ENCODE data around the gene CCDC68.
"Not testable (repeated sequence)": the region's sequence is repeated elsewhere in the genome, so short reads cannot be mapped to it uniquely, and the experiment has no call there.

CCDC68 gene

DNA sequence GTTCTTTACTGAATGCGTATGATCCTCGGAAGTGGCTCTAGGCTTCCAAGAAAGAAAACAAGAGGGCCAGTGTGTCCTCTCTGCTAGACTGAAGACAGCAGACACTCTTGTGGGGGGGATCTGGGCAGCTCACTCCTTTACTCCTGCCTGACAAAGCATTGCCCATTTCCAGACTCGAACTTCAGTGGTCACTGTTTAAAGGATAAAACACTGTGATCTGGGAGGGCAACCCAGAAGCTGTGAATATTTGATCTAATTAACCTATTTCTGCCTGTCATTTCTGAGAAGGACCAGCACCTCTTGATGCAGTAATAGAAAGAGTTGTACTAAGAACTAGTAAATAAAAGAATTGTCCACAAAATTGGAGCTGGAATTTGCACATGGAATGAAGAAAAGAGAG lies 24.5 kb upstream of the CCDC68 start:
- H3K27ac ChIP-seq (ENCODE audit: low read length), result no peak overlapping the region
- no peaks in the 10 kb centered on the region for H3K4me1 ChIP-seq (ENCODE audit: control insufficient read depth, insufficient read depth, low read length)
- WGBS (ENCODE audit: insufficient coverage, insufficient read length), result no CpG with 5 or more reads among the region's 3 CpGs
- no peaks in the 10 kb centered on the region for H3K36me3 ChIP-seq (ENCODE audit: control insufficient read depth, insufficient read depth, low read length)
- no peak for DNase-seq (ENCODE audit: low read depth, low spot score)
- H3K9me3 ChIP-seq (ENCODE audit: control insufficient read depth, insufficient read depth, low read length), result no peaks in the 10 kb centered on the region
- no peak overlapping the region for H3K4me3 ChIP-seq (ENCODE audit: low read length)
- no peaks in the 10 kb centered on the region for H3K27me3 ChIP-seq (ENCODE audit: control insufficient read depth, insufficient read depth, low read length)

DNA sequence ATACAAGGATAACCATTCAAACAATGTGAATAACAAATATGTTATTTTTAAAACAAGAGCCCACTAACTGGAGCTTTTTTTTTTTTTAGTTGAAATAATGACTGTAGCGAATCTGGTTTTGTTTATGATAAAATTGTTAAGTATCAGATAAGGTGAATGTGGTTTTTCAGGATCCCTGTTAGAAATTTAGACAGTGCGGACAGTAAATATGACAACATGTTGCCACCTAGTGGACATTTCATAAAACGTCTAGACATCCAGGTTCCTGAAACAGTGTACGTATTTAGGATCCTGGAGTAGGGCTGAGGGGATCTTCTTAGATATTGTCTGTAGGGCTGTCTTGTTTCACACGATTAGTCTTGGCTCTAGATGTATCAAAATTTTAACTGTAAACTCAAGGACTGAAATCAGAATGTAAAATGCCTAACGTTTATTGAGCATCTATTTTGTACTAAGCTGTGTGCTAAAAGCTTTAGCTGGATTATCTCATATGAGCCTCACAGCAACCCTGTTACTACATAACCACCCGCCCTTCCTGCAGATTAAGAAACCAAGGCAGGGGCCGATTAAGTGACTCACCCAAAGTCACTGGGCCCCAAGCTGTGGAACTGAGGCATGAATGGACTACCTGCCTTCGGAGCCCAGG lies 23.9 kb upstream of the CCDC68 start:
- no peak overlapping the region for H3K4me3 ChIP-seq (ENCODE audit: low read length)
- no peak overlapping the region for H3K27ac ChIP-seq (ENCODE audit: low read length)
- WGBS (ENCODE audit: insufficient coverage, insufficient read length), result 100% methylated on average over 1 of the region's 9 CpGs
- peak; percentile 35 for DNase-seq (ENCODE audit: low read depth, low spot score)
- no peaks in the 10 kb centered on the region for H3K4me1 ChIP-seq (ENCODE audit: control insufficient read depth, insufficient read depth, low read length)
- no peaks in the 10 kb centered on the region for H3K27me3 ChIP-seq (ENCODE audit: control insufficient read depth, insufficient read depth, low read length)
- H3K36me3 ChIP-seq (ENCODE audit: control insufficient read depth, insufficient read depth, low read length), result no peaks in the 10 kb centered on the region
- H3K9me3 ChIP-seq (ENCODE audit: control insufficient read depth, insufficient read depth, low read length), result no peaks in the 10 kb centered on the region

DNA sequence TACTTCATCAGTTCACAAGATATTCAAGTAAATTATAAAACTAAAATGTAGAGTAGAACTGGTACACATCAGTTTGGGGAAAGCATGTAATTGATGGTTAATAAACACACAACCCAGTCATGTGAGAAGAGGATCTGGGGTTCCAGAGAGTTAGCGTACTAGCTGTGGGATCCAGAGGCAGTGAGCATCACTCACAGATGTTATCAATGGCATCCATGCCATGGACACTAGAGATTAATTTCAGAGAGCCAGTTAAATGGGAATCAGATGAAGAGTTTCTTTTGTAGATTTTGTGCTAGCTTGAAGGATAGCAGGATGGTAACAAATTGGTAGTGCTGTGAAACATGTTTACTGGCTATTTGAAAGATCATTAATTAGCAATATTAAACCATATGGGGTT lies 21.8 kb upstream of the CCDC68 start:
- H3K4me1 ChIP-seq (ENCODE audit: control insufficient read depth, insufficient read depth, low read length), result no peaks in the 10 kb centered on the region
- H3K27me3 ChIP-seq (ENCODE audit: control insufficient read depth, insufficient read depth, low read length), result no peaks in the 10 kb centered on the region
- no peaks in the 10 kb centered on the region for H3K9me3 ChIP-seq (ENCODE audit: control insufficient read depth, insufficient read depth, low read length)
- H3K27ac ChIP-seq (ENCODE audit: low read length), result no peak overlapping the region
- H3K4me3 ChIP-seq (ENCODE audit: low read length), result no peak overlapping the region
- WGBS (ENCODE audit: insufficient coverage, insufficient read length), result no CpG with 5 or more reads among the region's 1 CpG
- no peak for DNase-seq (ENCODE audit: low read depth, low spot score)
- no peaks in the 10 kb centered on the region for H3K36me3 ChIP-seq (ENCODE audit: control insufficient read depth, insufficient read depth, low read length)

DNA sequence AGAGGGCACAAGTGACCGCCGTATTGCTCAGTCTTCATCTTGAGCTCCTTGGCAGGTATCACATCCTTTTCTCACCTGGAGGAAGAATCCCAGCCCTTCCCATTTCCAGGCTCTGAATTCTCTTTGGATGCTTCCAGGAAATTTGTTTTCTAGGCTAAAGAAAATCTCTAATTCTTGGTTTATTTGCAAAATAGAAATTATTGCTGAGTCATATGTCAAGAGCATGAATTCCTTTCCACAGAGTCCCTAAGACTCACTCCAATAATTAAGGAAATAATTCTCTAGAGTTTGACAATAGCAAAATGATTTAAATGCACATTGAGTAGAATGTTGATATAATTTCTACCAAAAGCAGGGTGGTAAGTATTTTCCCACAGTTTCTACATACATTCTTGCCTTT lies 16.3 kb upstream of the CCDC68 start:
- WGBS (ENCODE audit: insufficient coverage, insufficient read length), result no CpG with 5 or more reads among the region's 2 CpGs
- Histone ChIP-seq H3K27me3 (ENCODE audit: control insufficient read depth, insufficient read depth, low read length) (no peaks in the 10 kb centered on the region), H3K4me1 (ENCODE audit: control insufficient read depth, insufficient read depth, low read length) (no peaks in the 10 kb centered on the region), H3K4me3 (ENCODE audit: low read length) (no peak overlapping the region), H3K27ac (ENCODE audit: low read length) (no peak overlapping the region), H3K9me3 (ENCODE audit: control insufficient read depth, insufficient read depth, low read length) (no peaks in the 10 kb centered on the region), H3K36me3 (ENCODE audit: control insufficient read depth, insufficient read depth, low read length) (no peaks in the 10 kb centered on the region)
- DNase-seq (ENCODE audit: low read depth, low spot score), result no peak

DNA sequence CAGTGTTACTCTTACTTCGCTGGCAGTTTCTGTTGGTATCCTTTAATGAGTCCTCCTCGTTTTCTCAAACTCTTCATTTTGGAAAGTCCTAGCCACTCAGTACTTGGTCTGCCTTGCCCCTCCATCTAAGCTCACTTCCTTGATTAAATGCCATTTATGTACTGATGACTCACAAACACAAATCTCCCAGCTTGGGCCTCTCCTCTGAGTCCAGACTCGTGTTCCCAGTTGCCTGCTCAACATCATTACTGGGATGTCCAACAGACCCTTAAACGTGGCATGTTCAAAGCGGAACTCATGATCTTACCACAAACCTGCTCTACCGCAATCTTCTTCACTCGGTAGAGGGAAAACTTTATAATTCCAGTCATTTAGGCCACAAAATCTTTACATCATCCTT lies 13.8 kb upstream of the CCDC68 start:
- Histone ChIP-seq H3K27ac (ENCODE audit: low read length) (no peak overlapping the region), H3K36me3 (ENCODE audit: control insufficient read depth, insufficient read depth, low read length) (no peaks in the 10 kb centered on the region), H3K4me3 (ENCODE audit: low read length) (no peak overlapping the region), H3K4me1 (ENCODE audit: control insufficient read depth, insufficient read depth, low read length) (no peaks in the 10 kb centered on the region), H3K9me3 (ENCODE audit: control insufficient read depth, insufficient read depth, low read length) (no peaks in the 10 kb centered on the region), H3K27me3 (ENCODE audit: control insufficient read depth, insufficient read depth, low read length) (no peaks in the 10 kb centered on the region)
- no CpG with 5 or more reads among the region's 7 CpGs for WGBS (ENCODE audit: insufficient coverage, insufficient read length)
- no peak for DNase-seq (ENCODE audit: low read depth, low spot score)

DNA sequence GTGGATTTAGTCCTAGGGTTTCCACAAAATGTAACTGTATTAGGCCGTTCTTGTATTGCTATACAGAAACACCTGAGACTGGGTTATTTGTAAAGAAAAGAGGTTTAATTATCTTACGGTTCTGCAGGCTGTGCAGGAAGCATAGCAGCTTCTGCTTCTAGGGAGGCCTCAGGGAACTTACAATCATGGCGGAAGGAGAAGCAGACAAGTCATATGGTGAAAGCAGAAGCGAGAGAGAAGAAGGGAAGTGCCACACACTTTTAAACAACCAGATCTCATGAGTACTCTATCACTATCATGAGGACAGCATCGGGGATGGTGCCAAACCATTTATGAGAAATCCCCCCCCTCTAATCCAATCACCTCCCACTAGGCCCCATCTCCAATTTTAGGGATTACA lies 9.5 kb upstream of the CCDC68 start:
- no peaks in the 10 kb centered on the region for H3K9me3 ChIP-seq (ENCODE audit: control insufficient read depth, insufficient read depth, low read length)
- WGBS (ENCODE audit: insufficient coverage, insufficient read length), result no CpG with 5 or more reads among the region's 5 CpGs
- no peak for DNase-seq (ENCODE audit: low read depth, low spot score)
- H3K4me3 ChIP-seq (ENCODE audit: low read length), result no peak overlapping the region
- H3K4me1 ChIP-seq (ENCODE audit: control insufficient read depth, insufficient read depth, low read length), result no peaks in the 10 kb centered on the region
- no peak overlapping the region for H3K27ac ChIP-seq (ENCODE audit: low read length)
- H3K27me3 ChIP-seq (ENCODE audit: control insufficient read depth, insufficient read depth, low read length), result no peaks in the 10 kb centered on the region
- H3K36me3 ChIP-seq (ENCODE audit: control insufficient read depth, insufficient read depth, low read length), result no peaks in the 10 kb centered on the region

DNA sequence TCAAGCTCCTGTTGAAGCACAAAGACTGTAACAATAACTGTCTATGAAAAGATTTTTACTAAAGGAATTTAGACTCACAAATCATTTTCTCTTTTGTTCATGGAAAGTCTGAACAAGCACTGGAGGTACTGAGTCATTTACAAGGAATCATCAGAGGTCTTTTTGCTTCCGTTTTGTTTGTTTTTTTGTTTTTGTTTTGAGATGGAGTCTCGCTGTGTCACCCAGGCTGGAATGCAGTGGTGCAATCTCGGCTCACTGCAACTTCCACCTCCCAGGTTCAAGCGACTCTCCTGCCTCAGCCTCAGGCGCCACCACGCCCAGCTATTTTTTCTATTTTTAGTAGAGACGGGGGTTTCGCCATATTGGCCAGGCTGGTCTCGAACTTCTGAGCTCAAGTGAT lies 9.0 kb upstream of the CCDC68 start:
- H3K27ac ChIP-seq (ENCODE audit: low read length); H3K36me3 ChIP-seq (ENCODE audit: control insufficient read depth, insufficient read depth, low read length); DNase-seq (ENCODE audit: low read depth, low spot score); H3K4me1 ChIP-seq (ENCODE audit: control insufficient read depth, insufficient read depth, low read length); H3K4me3 ChIP-seq (ENCODE audit: low read length); H3K9me3 ChIP-seq (ENCODE audit: control insufficient read depth, insufficient read depth, low read length); H3K27me3 ChIP-seq (ENCODE audit: control insufficient read depth, insufficient read depth, low read length): not testable (repeated sequence)
- WGBS (ENCODE audit: insufficient coverage, insufficient read length), result no CpG with 5 or more reads among the region's 9 CpGs

DNA sequence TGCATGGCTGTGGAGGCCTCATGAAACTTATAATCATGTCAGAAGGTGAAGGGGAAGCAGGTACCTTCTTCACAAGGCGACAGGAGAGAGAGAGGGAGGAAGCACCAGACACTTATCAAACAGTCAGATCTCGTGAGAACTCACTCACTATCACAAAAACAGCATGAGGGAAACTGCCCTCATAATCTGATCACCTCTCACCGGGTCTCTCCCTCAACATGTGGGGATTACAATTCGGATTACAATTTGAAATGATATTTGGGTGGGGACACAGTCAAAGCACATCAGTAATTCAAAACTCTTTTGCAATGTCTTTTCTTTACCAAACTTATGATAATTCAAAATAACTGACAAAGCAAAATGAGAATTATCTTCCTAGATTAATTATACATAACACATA lies 8.5 kb upstream of the CCDC68 start:
- no peaks in the 10 kb centered on the region for H3K9me3 ChIP-seq (ENCODE audit: control insufficient read depth, insufficient read depth, low read length)
- no peak overlapping the region for H3K4me3 ChIP-seq (ENCODE audit: low read length)
- no peak overlapping the region for H3K27ac ChIP-seq (ENCODE audit: low read length)
- H3K27me3 ChIP-seq (ENCODE audit: control insufficient read depth, insufficient read depth, low read length), result no peaks in the 10 kb centered on the region
- H3K36me3 ChIP-seq (ENCODE audit: control insufficient read depth, insufficient read depth, low read length), result no peaks in the 10 kb centered on the region
- no CpG with 5 or more reads among the region's 4 CpGs for WGBS (ENCODE audit: insufficient coverage, insufficient read length)
- H3K4me1 ChIP-seq (ENCODE audit: control insufficient read depth, insufficient read depth, low read length), result no peaks in the 10 kb centered on the region
- no peak for DNase-seq (ENCODE audit: low read depth, low spot score)

DNA sequence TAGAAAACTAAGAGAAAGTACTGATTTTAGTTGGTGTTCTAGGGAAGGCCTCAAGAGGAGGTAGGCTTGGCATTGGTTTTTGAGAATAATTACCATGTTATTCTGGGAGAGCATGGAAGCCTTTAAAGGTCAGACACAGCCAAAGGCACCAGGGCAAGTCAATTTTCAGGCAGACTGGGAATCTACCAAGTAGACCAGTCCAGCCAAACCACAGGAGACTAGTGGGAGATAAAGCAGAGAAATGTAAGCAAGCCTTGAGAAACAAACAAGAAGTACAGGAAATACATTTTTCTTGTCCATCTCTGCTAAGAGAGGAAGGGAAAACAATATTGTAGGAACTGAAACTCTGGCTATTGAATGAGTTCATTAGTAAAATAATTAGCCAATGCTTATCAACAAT lies 5.5 kb upstream of the CCDC68 start:
- H3K36me3 ChIP-seq (ENCODE audit: control insufficient read depth, insufficient read depth, low read length), result no peaks in the 10 kb centered on the region
- no peaks in the 10 kb centered on the region for H3K27me3 ChIP-seq (ENCODE audit: control insufficient read depth, insufficient read depth, low read length)
- H3K4me3 ChIP-seq (ENCODE audit: low read length), result no peak overlapping the region
- H3K4me1 ChIP-seq (ENCODE audit: control insufficient read depth, insufficient read depth, low read length), result no peaks in the 10 kb centered on the region
- H3K9me3 ChIP-seq (ENCODE audit: control insufficient read depth, insufficient read depth, low read length), result no peaks in the 10 kb centered on the region
- DNase-seq (ENCODE audit: low read depth, low spot score), result no peak
- H3K27ac ChIP-seq (ENCODE audit: low read length), result no peak overlapping the region

DNA sequence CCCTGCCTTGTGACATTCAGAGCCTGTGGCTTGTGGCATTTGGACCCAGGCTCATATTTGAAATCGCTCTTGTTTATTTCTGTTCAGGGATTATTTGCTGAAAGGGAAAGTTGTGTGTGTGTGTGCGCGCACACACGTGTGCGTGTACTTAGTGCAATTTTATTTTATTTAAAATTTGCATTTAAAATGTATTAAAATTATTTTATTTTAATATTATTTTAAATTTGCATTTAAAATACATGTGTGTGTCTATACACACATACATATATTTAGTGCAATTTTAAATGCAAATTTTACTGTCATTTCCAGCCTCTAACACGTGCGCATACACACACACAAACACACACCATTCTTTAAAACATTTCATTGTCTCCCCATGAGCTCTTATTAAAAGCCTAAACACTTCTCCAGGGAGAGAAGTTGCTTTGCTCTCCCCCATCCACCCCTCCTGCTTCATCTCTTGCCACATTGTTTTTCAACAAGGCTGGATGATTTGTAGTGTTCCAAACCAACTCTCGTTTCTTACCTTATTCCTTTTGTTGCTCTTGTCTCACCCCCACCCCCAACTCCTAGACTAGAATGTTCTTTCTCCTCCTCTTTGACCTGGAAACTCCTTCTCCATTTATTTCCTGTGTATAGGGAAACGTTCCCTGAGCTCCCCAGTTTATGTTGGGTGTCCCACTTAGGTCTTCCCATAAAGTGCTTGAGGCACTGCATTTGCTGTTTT lies 3.8 kb upstream of the CCDC68 start:
- Histone ChIP-seq H3K27me3 (ENCODE audit: control insufficient read depth, insufficient read depth, low read length) (no peaks in the 10 kb centered on the region), H3K36me3 (ENCODE audit: control insufficient read depth, insufficient read depth, low read length) (no peaks in the 10 kb centered on the region), H3K4me3 (ENCODE audit: low read length) (no peak overlapping the region), H3K9me3 (ENCODE audit: control insufficient read depth, insufficient read depth, low read length) (no peaks in the 10 kb centered on the region), H3K27ac (ENCODE audit: low read length) (no peak overlapping the region), H3K4me1 (ENCODE audit: control insufficient read depth, insufficient read depth, low read length) (no peaks in the 10 kb centered on the region)
- WGBS (ENCODE audit: insufficient coverage, insufficient read length), result 100% methylated on average over 2 of the region's 9 CpGs
- DNase-seq (ENCODE audit: low read depth, low spot score), result no peak

DNA sequence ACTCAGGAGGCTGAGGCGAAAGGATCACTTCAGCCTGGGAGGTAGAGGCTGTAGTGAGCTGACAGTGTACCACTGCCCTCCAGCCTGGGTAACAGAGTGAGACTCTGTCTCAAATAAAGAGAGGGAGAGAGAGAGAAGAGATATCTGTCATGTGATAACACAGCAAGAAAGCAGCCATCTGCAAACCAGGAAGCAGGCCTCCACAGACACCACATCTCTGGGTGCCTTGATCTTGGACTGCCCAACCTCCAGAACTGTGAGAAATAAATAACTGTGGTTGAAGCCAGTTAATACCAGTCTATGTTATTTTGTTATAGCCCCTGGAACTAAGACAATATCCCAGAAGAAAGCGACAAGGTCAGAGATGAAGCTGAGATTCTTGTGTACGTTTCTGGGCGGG lies 2.6 kb upstream of the CCDC68 start:
- Histone ChIP-seq H3K4me1 (ENCODE audit: control insufficient read depth, insufficient read depth, low read length) (no peaks in the 10 kb centered on the region), H3K4me3 (ENCODE audit: low read length) (no peak overlapping the region), H3K27ac (ENCODE audit: low read length) (no peak overlapping the region), H3K27me3 (ENCODE audit: control insufficient read depth, insufficient read depth, low read length) (no peaks in the 10 kb centered on the region), H3K36me3 (ENCODE audit: control insufficient read depth, insufficient read depth, low read length) (no peaks in the 10 kb centered on the region), H3K9me3 (ENCODE audit: control insufficient read depth, insufficient read depth, low read length) (no peaks in the 10 kb centered on the region)
- WGBS (ENCODE audit: insufficient coverage, insufficient read length), result no CpG with 5 or more reads among the region's 4 CpGs
- DNase-seq (ENCODE audit: low read depth, low spot score), result no peak

All from iPS DF 6.9 (cell line).